NCI-H2171 treated with DMSO at 0.1 percent for 48 hours (cell line): Measurements from ENCODE around the gene BIN1.
"Not testable (repeated sequence)": the region's sequence is repeated elsewhere in the genome, so short reads cannot be mapped to it uniquely, and the experiment has no call there.

Source experiments
- DNase-seq: peaks from one replicate; lab custom pipeline; 2025; lab: John Stamatoyannopoulos, UW

BIN1 gene

GRCh38 chr2:127046579-127046978, 60.4 kb downstream of the BIN1 start:
- DNase-seq, result no peak

GRCh38 chr2:127045792-127046501, 61.0 kb downstream of the BIN1 start:
- no peak for DNase-seq

- DNase-seq, result no peak
Observed at GRCh38 chr2:127044977-127045661, 61.8 kb downstream of the BIN1 start.

GRCh38 chr2:127044165-127044718, 62.7 kb downstream of the BIN1 start:
- no peak for DNase-seq

- no peak for DNase-seq
Observed at GRCh38 chr2:127043367-127044164, 63.4 kb downstream of the BIN1 start.

- DNase-seq, result no peak
Observed at GRCh38 chr2:127041259-127041970, 65.5 kb downstream of the BIN1 start.

GRCh38 chr2:127040169-127040568, 66.8 kb downstream of the BIN1 start:
- DNase-seq, result no peak

GRCh38 chr2:127039387-127040031, 67.4 kb downstream of the BIN1 start:
- DNase-seq, result no peak

- no peak for DNase-seq
Observed at GRCh38 chr2:127037476-127037875, 69.5 kb downstream of the BIN1 start.

- DNase-seq, result no peak
Observed at GRCh38 chr2:127034883-127035611, 71.9 kb downstream of the BIN1 start.

- no peak for DNase-seq
Observed at GRCh38 chr2:127034051-127034450, 72.9 kb downstream of the BIN1 start.

GRCh38 chr2:127032621-127033020, 74.3 kb downstream of the BIN1 start:
- no peak for DNase-seq

GRCh38 chr2:127029350-127030051, 77.5 kb downstream of the BIN1 start:
- no peak for DNase-seq

GRCh38 chr2:127028745-127029144, 78.2 kb downstream of the BIN1 start:
- not testable (repeated sequence) for DNase-seq

GRCh38 chr2:127027715-127028114, 79.2 kb downstream of the BIN1 start:
- DNase-seq, result no peak

GRCh38 chr2:127025359-127026166, 81.4 kb downstream of the BIN1 start:
- peak; percentile 92 for DNase-seq

- peak; percentile 73 for DNase-seq
Observed at GRCh38 chr2:127024769-127025358, 82.1 kb downstream of the BIN1 start.

- DNase-seq, result no peak
Observed at GRCh38 chr2:127023504-127023903, 83.5 kb downstream of the BIN1 start.

- no peak for DNase-seq
Observed at GRCh38 chr2:127022817-127023216, 84.1 kb downstream of the BIN1 start.
